ENCODE measurements around the gene TOP3B. TPM values are rescaled to one million over a fixed set of nuclear protein-coding genes. Genes with fewer than 3 reads are reported as not detected.

Gene TOP3B, protein sequence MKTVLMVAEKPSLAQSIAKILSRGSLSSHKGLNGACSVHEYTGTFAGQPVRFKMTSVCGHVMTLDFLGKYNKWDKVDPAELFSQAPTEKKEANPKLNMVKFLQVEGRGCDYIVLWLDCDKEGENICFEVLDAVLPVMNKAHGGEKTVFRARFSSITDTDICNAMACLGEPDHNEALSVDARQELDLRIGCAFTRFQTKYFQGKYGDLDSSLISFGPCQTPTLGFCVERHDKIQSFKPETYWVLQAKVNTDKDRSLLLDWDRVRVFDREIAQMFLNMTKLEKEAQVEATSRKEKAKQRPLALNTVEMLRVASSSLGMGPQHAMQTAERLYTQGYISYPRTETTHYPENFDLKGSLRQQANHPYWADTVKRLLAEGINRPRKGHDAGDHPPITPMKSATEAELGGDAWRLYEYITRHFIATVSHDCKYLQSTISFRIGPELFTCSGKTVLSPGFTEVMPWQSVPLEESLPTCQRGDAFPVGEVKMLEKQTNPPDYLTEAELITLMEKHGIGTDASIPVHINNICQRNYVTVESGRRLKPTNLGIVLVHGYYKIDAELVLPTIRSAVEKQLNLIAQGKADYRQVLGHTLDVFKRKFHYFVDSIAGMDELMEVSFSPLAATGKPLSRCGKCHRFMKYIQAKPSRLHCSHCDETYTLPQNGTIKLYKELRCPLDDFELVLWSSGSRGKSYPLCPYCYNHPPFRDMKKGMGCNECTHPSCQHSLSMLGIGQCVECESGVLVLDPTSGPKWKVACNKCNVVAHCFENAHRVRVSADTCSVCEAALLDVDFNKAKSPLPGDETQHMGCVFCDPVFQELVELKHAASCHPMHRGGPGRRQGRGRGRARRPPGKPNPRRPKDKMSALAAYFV
- polyA plus RNA-seq (2013) = 21.5 and 22.7 TPM in 2 replicates

DNA sequence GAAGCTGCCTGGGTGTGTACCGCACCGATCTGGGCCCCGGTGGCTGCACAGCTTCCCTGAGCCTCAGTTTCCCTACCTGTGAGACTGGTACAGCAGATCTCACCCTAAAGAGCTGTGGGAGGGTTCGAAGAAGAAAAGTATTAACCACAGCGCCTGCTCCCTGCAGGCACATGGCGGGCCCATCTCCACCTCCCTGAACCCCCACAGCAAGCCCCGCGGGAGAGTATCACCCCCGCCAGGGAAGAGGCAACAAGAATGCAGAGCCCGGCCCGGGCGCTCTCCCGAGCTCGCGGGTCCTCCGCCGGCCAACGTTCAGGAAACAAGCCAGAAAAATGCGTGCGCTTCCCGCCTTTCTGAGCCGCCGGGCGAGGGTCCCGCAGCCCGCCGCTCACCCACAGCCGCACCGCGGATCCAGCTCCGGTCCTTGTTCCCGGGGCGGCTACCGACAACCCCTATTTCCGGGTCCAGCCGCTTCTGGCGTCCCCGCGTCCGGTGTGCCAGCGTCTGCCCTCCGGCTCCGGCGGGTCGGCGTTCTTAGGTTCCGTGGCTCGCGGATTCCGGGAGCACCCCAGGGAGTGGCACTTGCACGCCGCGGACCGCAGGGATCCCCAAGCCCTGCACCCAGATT, at the start of gene TOP3B:
TSS of gene TOP3B (minus strand) at position 450 of the 628 bp plus-strand sequence. CDS start 7,078 bp downstream, outside the sequence.
- peaks cover 5% of the 10 kb centered on the region for H3K79me1 ChIP-seq (ENCODE audit: low read length)

DNA sequence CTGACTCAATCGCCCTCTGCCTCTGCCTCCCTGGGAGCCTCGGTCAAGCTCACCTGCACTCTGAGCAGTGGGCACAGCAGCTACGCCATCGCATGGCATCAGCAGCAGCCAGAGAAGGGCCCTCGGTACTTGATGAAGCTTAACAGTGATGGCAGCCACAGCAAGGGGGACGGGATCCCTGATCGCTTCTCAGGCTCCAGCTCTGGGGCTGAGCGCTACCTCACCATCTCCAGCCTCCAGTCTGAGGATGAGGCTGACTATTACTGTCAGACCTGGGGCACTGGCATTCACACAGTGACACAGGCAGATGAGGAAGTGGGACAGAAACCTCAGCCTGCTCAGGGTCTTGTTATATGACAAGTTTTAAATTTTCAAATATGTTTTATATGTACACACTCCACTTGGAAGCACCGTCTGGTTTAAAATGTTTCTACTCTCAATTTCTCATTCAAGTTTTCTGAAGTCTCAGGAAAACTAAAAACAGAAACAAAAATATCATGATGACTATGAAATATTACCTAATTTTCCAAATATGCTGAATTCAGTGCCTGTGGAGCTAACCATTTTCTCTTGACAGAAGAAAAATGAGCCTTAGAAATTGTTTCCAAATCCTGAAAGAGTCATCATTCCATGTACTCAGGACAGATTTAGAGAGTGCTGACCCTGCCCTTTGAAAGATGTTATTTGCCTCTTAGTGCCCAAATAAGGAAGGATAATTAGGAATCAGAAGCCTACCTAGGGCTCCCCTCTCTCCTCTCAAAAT, 48.8 kb upstream of the TOP3B start:
- Histone ChIP-seq H3K79me1 (ENCODE audit: low read length) (no peaks in the 10 kb centered on the region), H3K27me3 (ENCODE audit: insufficient read depth, low read length) (no peaks in the 10 kb centered on the region), H2BK12ac (ENCODE audit: low read length) (no peak overlapping the region), H3K4me3 (ENCODE audit: low read depth, low read length) (no peak overlapping the region), H2AFZ (ENCODE audit: insufficient read depth, low read length, poor library complexity) (no peak overlapping the region), H3K23ac (ENCODE audit: low read length) (no peak overlapping the region), H3K4ac (ENCODE audit: low read depth, low read length) (no peak overlapping the region), H3K4me2 (ENCODE audit: low read length) (no peak overlapping the region), H3K4me1 (ENCODE audit: control insufficient read depth in 1 of 2, insufficient read depth in 2 of 2, low read length in 2 of 2) (no peaks in the 10 kb centered on the region), H2BK5ac (ENCODE audit: low read depth, low read length, poor library complexity) (no peak overlapping the region), H2BK120ac (ENCODE audit: insufficient read depth, low read length, poor library complexity) (no peak overlapping the region), H3K36me3 (ENCODE audit: control insufficient read depth in 1 of 2, insufficient read depth in 2 of 2, low read length in 2 of 2) (no peaks in the 10 kb centered on the region), H3K9me3 (ENCODE audit: insufficient read depth, low read depth, low read length) (peaks cover 3% of the 10 kb centered on the region), H4K8ac (ENCODE audit: low read depth, low read length) (no peak overlapping the region), H4K91ac (ENCODE audit: low read depth, low read length) (no peak overlapping the region), H3K27ac (ENCODE audit: low read depth, low read length) (no peak overlapping the region), H2AK5ac (ENCODE audit: low read length) (no peak overlapping the region), H3K79me2 (ENCODE audit: control insufficient read depth, insufficient read depth, low read length, poor library complexity) (no peaks in the 10 kb centered on the region), H3K18ac (ENCODE audit: low read length) (no peak overlapping the region), H3K14ac (ENCODE audit: low read length) (no peak overlapping the region), H4K12ac (ENCODE audit: low read depth, low read length) (no peak overlapping the region), H3K9ac (ENCODE audit: low read length) (no peak overlapping the region)
- peak in 1 of 2 donors; percentile 20 for DNase-seq
- WGBS (ENCODE audit: extremely low coverage, insufficient coverage, insufficient read length) = no CpG with 5 or more reads among the region's 9 CpGs

More for the DNA sequence above, at the start of gene TOP3B:
- peak; percentile 63 to 84 for DNase-seq
- H2BK5ac ChIP-seq (ENCODE audit: low read depth, low read length, poor library complexity) = peak within 1 kb of the TSS; percentile 69
- no peak within 1 kb of the TSS for H3K23ac ChIP-seq (ENCODE audit: low read length)
- H2AFZ ChIP-seq (ENCODE audit: insufficient read depth, low read length, poor library complexity) = peak within 1 kb of the TSS; percentile 95
- H3K14ac ChIP-seq (ENCODE audit: low read length) = peak within 1 kb of the TSS; percentile 90
- peaks cover 10 to 11% of the 10 kb centered on the region in 2 experiments for H3K36me3 ChIP-seq (ENCODE audit: control insufficient read depth in 1 of 2, insufficient read depth in 2 of 2, low read length in 2 of 2)
- H2BK120ac ChIP-seq (ENCODE audit: insufficient read depth, low read length, poor library complexity) = peak within 1 kb of the TSS; percentile 88
- H2BK12ac ChIP-seq (ENCODE audit: low read length) = no peak within 1 kb of the TSS
- peak within 1 kb of the TSS; percentile 18 for H3K18ac ChIP-seq (ENCODE audit: low read length)
- peak within 1 kb of the TSS; percentile 2 for H3K27ac ChIP-seq (ENCODE audit: low read depth, low read length)
- H2AK5ac ChIP-seq (ENCODE audit: low read length) = peak within 1 kb of the TSS; percentile 90
- no peaks in the 10 kb centered on the region for H3K27me3 ChIP-seq (ENCODE audit: insufficient read depth, low read length)
- peaks cover 0 to 2% of the 10 kb centered on the region in 2 experiments for H3K4me1 ChIP-seq (ENCODE audit: control insufficient read depth in 1 of 2, insufficient read depth in 2 of 2, low read length in 2 of 2)
- H4K8ac ChIP-seq (ENCODE audit: low read depth, low read length) = peak within 1 kb of the TSS; percentile 100
- H4K12ac ChIP-seq (ENCODE audit: low read depth, low read length) = peak within 1 kb of the TSS; percentile 98
- peak within 1 kb of the TSS; percentile 87 for H3K9ac ChIP-seq (ENCODE audit: low read length)
- H4K91ac ChIP-seq (ENCODE audit: low read depth, low read length) = peak within 1 kb of the TSS; percentile 95
- H3K4me2 ChIP-seq (ENCODE audit: low read length) = peak within 1 kb of the TSS; percentile 87
- peak within 1 kb of the TSS; percentile 88 for H3K4ac ChIP-seq (ENCODE audit: low read depth, low read length)
- H3K9me3 ChIP-seq (ENCODE audit: insufficient read depth, low read depth, low read length) = peaks cover 2% of the 10 kb centered on the region
- H3K79me2 ChIP-seq (ENCODE audit: control insufficient read depth, insufficient read depth, low read length, poor library complexity) = peaks cover 5% of the 10 kb centered on the region
- no CpG with 5 or more reads among the region's 54 CpGs for WGBS (ENCODE audit: extremely low coverage, insufficient coverage, insufficient read length)
- peak within 1 kb of the TSS; percentile 88 for H3K4me3 ChIP-seq (ENCODE audit: low read depth, low read length)

DNA sequence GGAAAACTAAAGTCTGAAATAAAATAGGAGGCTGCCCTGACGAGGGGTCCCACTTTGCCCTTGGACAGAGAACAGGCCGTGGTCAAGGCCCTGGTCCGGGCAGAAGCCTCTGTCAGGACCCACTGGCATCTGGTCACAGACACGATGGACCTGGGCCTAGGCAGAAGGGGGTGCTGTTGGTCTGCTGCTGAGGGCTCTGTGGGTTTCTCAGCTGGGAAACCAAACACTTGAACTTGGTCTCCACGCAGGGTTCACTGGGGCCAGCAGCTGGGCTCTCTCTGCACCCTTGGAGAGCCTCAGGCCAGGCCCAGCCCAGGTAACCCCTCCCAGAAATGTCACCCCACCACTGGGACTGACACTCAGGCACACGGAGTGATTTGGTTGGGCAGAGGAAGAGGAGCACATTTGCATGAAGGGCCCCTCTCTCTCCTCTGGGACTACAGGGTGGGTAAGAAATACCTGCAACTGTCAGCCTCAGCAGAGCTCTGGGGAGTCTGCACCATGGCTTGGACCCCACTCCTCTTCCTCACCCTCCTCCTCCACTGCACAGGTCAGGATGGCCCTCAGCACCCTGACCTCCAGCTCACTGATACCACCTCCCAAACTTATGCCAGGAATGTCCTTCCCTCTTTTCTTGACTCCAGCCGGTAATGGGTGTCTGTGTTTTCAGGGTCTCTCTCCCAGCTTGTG, 48.1 kb upstream of the TOP3B start:
- Histone ChIP-seq H3K27ac (ENCODE audit: low read depth, low read length) (no peak overlapping the region), H3K36me3 (ENCODE audit: control insufficient read depth in 1 of 2, insufficient read depth in 2 of 2, low read length in 2 of 2) (no peaks in the 10 kb centered on the region), H2BK120ac (ENCODE audit: insufficient read depth, low read length, poor library complexity) (no peak overlapping the region), H4K8ac (ENCODE audit: low read depth, low read length) (no peak overlapping the region), H3K9me3 (ENCODE audit: insufficient read depth, low read depth, low read length) (peaks cover 3% of the 10 kb centered on the region), H3K4ac (ENCODE audit: low read depth, low read length) (no peak overlapping the region), H3K79me2 (ENCODE audit: control insufficient read depth, insufficient read depth, low read length, poor library complexity) (no peaks in the 10 kb centered on the region), H3K4me3 (ENCODE audit: low read depth, low read length) (no peak overlapping the region), H3K23ac (ENCODE audit: low read length) (no peak overlapping the region), H3K79me1 (ENCODE audit: low read length) (no peaks in the 10 kb centered on the region), H4K91ac (ENCODE audit: low read depth, low read length) (no peak overlapping the region), H4K12ac (ENCODE audit: low read depth, low read length) (no peak overlapping the region), H2BK12ac (ENCODE audit: low read length) (no peak overlapping the region), H3K27me3 (ENCODE audit: insufficient read depth, low read length) (no peaks in the 10 kb centered on the region), H3K9ac (ENCODE audit: low read length) (no peak overlapping the region), H2BK5ac (ENCODE audit: low read depth, low read length, poor library complexity) (no peak overlapping the region), H3K4me2 (ENCODE audit: low read length) (no peak overlapping the region), H2AFZ (ENCODE audit: insufficient read depth, low read length, poor library complexity) (no peak overlapping the region), H3K14ac (ENCODE audit: low read length) (no peak overlapping the region), H3K4me1 (ENCODE audit: control insufficient read depth in 1 of 2, insufficient read depth in 2 of 2, low read length in 2 of 2) (no peaks in the 10 kb centered on the region), H3K18ac (ENCODE audit: low read length) (no peak overlapping the region), H2AK5ac (ENCODE audit: low read length) (no peak overlapping the region)
- no peak for DNase-seq
- no CpG with 5 or more reads among the region's 7 CpGs for WGBS (ENCODE audit: extremely low coverage, insufficient coverage, insufficient read length)
